HG03457 (cell line): ENCODE results near the gene SP2.

Experiments
- ATAC-seq: cut with Tn5 transposase; IDR thresholded peaks from one replicate; pipeline ENCODE4 v1.9.1; 2021; ENCODE audit warnings: moderate number of reproducible peaks; ENCODE audit not compliant: unreplicated experiment

The SP2 gene

GRCh38 chr17:47970725-47971499, 74.9 kb downstream of the SP2 start, which contains the start of gene CDK5RAP3:
TSS of gene CDK5RAP3 (plus strand) at chr17:47971113. CDS start at chr17:47971147, 34 bp downstream.
- peak; percentile 90 for ATAC-seq

DNA sequence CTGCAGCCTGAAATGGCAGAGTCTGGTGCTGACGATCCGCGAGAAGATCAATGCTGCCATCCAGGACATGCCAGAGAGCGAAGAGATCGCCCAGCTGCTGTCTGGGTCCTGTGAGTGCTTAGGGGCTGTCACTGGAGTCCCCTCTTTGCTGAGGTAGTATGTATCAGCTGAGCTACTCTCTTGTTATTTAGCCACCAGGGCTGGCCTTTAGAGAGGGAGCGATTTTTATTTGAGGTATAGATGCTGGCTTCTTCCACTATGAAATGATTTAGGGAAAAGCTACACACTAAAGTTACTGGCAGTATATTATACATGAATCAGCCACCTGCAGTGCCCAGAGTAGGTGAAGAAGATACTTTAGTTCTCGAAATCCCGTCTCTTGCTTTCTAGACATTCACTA, 77.5 kb downstream of the SP2 start:
- ATAC-seq = no peak

DNA sequence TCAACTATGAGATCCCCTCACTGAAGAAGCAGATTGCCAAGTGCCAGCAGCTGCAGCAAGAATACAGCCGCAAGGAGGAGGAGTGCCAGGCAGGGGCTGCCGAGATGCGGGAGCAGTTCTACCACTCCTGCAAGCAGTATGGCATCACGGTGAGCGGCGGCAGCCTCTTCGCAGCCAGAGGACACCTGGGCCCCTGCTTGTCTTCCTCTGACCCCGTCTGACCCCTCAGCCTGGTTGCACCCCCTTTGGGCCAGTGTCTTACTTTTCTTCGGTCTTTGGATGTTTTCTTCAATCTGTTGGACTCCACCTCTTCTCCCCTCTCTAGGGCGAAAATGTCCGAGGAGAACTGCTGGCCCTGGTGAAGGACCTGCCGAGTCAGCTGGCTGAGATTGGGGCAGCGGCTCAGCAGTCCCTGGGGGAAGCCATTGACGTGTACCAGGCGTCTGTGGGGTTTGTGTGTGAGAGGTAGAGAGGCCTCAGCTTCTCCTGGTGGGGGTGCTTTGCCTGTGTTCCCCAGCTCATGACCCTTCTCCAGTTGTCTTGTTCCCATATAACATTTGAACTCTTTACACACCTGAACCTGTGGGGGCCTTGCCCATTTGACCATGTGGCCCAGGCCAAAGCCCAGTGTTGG, 79.3 kb downstream of the SP2 start:
- ATAC-seq = no peak

DNA sequence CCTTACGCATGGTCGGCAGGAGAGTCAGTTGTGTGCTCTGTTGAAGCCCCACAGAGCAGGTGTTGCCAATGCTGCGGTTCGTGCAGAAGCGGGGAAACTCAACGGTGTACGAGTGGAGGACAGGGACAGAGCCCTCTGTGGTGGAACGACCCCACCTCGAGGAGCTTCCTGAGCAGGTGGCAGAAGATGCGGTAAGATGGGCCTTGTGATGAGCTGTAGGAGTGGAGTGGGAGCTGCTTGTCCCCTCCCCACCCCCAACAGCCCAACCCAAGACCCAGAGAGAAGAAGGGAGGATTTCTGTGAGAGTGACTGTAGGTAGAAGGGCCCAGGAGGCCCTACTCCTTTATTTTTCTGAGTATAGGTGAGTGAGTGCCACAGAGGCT, 79.8 kb downstream of the SP2 start:
- no peak for ATAC-seq

GRCh38 chr17:47978324-47978723, 82.3 kb downstream of the SP2 start:
- no peak for ATAC-seq
